ENCODE data around the gene WFDC1.
"Not testable (repeated sequence)": the region's sequence is repeated elsewhere in the genome, so short reads cannot be mapped to it uniquely, and the experiment has no call there.

Gene WFDC1

DNA sequence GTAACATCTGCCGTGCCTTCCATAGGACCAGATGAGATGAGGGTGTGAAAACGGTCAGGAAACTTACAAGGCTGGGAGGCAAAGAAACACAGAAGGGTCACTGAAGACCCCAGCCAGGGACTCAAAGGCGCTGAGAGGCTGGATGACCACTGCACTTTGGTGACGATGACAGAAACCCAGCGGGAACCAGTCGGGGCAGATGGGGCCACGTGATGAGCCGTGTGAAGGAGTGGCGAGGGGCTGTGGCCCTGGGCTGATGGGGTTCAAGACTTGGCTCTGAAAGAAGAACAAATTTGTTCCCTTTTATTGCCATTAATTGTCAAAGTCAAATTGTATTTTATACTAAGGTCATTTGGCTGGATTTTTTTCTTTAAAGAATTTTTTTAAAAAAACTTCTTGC, 45.1 kb downstream of the WFDC1 start:
- no peaks in the 10 kb centered on the region for H3K36me3 Mint-ChIP-seq (ENCODE audit: low read depth)
- H3K4me3 Mint-ChIP-seq: no peak overlapping the region
- H3K27me3 Mint-ChIP-seq: peaks cover 3% of the 10 kb centered on the region
- H3K4me1 Mint-ChIP-seq (ENCODE audit: low read depth): no peaks in the 10 kb centered on the region
- H3K27ac Mint-ChIP-seq: no peak overlapping the region
- H3K9me3 Mint-ChIP-seq: peaks cover 3% of the 10 kb centered on the region

DNA sequence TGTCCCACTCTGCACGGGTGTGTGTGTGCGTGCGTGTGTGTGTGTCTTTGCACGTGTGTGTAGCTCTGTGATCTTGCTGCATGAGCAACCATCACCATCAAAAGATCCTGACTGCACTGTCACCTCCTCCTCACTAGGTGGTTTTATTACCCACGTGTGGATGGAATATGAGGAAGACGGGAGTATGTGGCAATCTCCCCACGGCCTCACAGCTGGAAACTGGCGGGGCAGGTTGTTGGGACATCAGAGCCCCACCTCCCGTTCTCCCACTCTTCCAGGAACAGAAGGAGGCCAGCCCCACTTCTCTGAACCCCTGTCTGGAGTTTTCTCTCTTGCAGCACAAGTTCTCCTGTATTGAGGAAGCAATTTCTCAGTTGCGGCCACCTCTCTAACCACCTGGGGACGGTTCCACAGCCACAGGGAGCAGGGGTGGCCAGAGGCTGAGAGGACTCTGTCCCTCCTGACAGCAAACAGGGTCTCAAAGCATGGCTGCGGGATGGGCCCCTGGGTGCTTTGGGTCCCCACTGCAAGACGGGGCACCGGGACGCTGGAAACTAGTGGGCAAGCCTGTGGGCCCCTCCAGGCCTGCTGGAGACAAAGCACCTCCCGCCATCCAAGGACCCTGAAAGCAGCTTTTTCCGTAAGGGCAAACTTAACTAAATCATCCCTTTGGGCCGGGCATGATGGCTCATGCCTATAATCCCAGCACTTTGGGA, 45.8 kb downstream of the WFDC1 start:
- Mint-ChIP-seq H3K9me3 (peaks cover 3% of the 10 kb centered on the region), H3K4me1 (ENCODE audit: low read depth) (no peaks in the 10 kb centered on the region), H3K36me3 (ENCODE audit: low read depth) (no peaks in the 10 kb centered on the region), H3K4me3 (no peak overlapping the region), H3K27ac (no peak overlapping the region), H3K27me3 (peaks cover 7% of the 10 kb centered on the region)

DNA sequence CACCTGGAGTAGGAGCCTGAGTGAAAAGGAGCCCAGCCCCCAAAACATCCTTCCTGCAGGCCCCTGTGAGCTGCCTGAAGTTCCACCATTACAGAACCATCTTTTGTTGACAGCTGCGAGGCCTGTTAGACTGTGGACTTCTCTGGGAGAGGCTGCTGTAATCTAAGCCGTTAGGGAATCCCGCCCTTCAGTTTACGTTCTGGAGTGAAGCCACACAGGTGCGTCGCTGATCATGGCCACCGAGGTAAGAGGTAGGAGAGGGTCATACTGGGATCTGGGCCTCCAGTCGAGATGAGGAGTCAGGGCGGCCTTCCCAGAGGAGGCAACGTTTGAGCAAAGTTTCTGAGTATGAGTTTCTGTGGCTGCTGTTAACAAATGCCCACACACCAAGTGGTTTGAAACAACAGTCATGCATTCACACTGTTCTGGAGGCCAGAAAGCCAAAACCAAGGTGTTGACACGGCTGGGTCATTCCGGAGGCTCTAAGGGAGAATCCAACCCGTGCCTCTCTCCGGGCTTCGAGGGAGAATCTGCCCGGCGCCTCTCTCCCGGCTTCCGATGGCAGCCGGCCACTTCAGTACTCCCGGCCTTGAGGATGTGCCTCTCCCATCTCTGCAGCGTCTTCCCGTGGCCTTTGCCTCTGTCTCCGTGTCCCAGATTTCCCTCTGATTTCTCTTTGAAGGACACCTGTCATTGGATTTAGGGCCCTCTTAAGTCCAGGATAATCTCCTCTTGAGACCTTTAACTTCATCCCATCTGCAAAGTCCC, 47.0 kb downstream of the WFDC1 start:
- H3K4me3 Mint-ChIP-seq: no peak overlapping the region
- no peaks in the 10 kb centered on the region for H3K4me1 Mint-ChIP-seq (ENCODE audit: low read depth)
- H3K36me3 Mint-ChIP-seq (ENCODE audit: low read depth): no peaks in the 10 kb centered on the region
- peaks cover 3% of the 10 kb centered on the region for H3K9me3 Mint-ChIP-seq
- no peak overlapping the region for H3K27ac Mint-ChIP-seq
- H3K27me3 Mint-ChIP-seq: peaks cover 7% of the 10 kb centered on the region

DNA sequence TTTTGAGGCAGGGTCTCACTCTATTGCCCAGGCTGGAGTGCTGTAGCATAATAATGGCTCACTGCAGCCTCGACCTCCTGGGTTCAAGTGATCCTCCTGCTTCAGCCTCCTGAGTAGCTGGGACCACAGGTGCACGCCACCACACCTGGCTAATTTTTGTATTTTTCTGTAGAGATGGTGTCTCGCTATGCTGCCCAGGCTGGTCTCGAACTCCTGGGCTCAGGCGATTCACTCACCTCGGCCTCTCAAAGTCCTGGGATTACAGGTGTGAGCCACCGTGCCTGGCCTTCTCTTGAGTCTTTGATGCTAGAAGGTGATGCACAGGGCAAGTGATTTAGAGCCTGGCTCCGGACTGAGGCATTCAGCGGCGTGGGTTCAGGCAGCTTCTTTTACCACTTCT, 49.1 kb downstream of the WFDC1 start:
- H3K36me3 Mint-ChIP-seq (ENCODE audit: low read depth); H3K27me3 Mint-ChIP-seq; H3K27ac Mint-ChIP-seq; H3K9me3 Mint-ChIP-seq; H3K4me1 Mint-ChIP-seq (ENCODE audit: low read depth); H3K4me3 Mint-ChIP-seq: not testable (repeated sequence)

DNA sequence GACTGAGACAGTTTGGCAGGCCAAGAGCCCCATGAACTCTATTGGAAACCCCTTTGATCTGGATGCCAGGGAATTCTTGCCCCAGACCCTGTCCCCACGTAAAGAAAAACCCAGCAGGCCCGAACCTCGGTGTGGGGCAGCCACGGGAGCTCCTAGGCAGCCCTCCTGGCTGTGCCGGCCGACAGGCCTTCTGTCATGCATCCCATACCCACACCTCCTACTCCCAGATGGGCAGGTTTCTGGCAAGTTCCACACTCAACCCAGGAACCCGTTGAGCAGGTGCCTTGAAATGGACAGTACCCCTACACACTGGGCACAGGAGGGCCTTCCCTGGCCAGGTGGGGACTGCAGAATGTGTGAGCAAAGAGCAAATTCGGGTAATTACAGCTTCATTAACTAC, 50.1 kb downstream of the WFDC1 start:
- Mint-ChIP-seq H3K9me3 (no peaks in the 10 kb centered on the region), H3K27me3 (peaks cover 4% of the 10 kb centered on the region), H3K36me3 (ENCODE audit: low read depth) (no peaks in the 10 kb centered on the region), H3K4me3 (no peak overlapping the region), H3K4me1 (ENCODE audit: low read depth) (no peaks in the 10 kb centered on the region), H3K27ac (no peak overlapping the region)

DNA sequence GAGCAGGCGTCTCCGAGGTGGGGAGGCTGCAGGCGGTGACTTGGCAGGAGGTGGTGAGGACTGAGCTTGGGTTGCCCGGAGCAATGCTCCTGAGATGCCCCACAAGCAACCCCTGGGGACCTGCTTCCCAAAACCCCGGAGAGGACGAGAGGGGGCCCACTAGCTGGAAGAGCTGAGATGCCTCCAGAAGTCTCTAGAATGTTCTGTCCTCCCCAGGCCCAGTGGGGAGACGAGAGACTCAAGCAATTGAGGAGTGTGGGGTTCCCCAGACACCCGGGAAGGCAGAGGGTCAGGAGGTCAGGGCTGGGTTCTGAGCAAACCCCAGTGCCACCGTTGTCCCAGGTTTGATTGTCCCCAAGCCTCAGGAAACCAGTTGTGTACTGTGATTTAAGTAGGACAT, 52.5 kb downstream of the WFDC1 start:
- no peaks in the 10 kb centered on the region for H3K4me1 Mint-ChIP-seq (ENCODE audit: low read depth)
- no peak overlapping the region for H3K4me3 Mint-ChIP-seq
- H3K27me3 Mint-ChIP-seq: peaks cover 4% of the 10 kb centered on the region
- H3K36me3 Mint-ChIP-seq (ENCODE audit: low read depth): no peaks in the 10 kb centered on the region
- no peak overlapping the region for H3K27ac Mint-ChIP-seq
- no peaks in the 10 kb centered on the region for H3K9me3 Mint-ChIP-seq

DNA sequence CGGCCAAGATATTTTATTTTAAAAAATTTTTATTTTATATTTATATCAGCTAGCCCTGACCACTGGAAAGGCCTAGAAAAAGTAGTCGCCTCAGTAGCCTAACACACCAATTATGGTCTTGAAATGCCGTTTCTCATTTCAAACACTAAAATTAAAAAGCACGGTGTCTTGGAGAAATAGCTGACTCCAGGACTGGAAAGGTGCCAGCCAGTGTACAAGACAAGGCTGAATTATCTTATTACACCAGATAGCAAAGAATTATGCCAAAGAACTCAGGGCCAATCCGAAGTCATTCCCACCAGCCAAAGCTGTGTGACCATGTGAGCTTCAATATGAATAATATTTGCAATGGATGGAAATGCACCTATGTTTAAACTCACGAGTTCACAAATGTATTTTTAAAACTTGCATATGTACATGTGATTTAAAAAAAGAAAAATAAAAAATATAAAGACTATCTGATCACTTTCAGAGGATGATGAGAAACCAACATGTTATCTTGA, 53.8 kb downstream of the WFDC1 start:
- H3K27ac Mint-ChIP-seq: no peak overlapping the region

DNA sequence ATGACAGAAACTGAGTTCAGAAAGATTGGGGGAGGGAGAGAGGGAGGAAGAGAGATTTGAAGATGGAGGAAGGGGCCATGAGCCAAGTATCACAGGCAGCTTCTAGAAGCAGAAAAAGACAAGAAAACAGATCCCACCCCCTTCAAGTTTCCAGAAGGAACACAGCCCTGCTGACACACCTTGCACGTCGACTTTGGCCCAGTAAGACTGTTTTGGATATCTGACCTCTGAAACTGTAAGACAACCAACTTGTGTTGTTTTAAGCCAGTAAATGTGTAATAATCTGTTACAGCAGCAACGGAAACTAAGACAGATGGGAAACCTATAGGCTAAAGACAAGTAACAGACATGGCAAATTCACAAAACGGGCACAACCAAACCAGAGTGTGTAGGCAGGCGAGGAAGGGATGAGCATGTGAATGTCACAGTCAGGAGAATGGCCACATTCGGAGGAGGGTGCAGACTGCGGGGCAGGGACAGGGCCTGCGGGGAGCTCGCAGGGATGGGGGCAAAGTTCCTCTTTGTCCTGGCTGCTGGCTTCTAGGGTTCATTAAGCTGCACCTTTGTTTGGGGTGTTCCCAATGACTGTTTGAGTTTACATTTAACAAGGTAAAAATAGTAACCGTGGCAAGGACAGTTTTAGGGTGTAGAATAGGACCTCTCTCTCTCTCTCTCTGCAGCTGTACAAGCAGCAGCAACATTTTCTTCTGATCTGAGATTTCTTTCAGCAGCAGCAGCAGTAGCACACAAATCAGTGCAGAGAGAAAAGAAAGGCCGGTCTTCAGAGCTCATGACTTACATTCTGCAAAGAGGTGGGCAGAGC, 55.4 kb downstream of the WFDC1 start:
- H3K36me3 Mint-ChIP-seq (ENCODE audit: low read depth): no peaks in the 10 kb centered on the region
- no peaks in the 10 kb centered on the region for H3K9me3 Mint-ChIP-seq
- peaks cover under 1% of the 10 kb centered on the region for H3K27me3 Mint-ChIP-seq
- H3K27ac Mint-ChIP-seq: no peak overlapping the region
- no peak overlapping the region for H3K4me3 Mint-ChIP-seq
- H3K4me1 Mint-ChIP-seq (ENCODE audit: low read depth): no peaks in the 10 kb centered on the region

More for the DNA sequence above, 53.8 kb downstream of the WFDC1 start:
- Mint-ChIP-seq H3K4me3 (no peak overlapping the region), H3K36me3 (ENCODE audit: low read depth) (no peaks in the 10 kb centered on the region), H3K9me3 (no peaks in the 10 kb centered on the region), H3K4me1 (ENCODE audit: low read depth) (no peaks in the 10 kb centered on the region), H3K27me3 (peaks cover 4% of the 10 kb centered on the region)

DNA sequence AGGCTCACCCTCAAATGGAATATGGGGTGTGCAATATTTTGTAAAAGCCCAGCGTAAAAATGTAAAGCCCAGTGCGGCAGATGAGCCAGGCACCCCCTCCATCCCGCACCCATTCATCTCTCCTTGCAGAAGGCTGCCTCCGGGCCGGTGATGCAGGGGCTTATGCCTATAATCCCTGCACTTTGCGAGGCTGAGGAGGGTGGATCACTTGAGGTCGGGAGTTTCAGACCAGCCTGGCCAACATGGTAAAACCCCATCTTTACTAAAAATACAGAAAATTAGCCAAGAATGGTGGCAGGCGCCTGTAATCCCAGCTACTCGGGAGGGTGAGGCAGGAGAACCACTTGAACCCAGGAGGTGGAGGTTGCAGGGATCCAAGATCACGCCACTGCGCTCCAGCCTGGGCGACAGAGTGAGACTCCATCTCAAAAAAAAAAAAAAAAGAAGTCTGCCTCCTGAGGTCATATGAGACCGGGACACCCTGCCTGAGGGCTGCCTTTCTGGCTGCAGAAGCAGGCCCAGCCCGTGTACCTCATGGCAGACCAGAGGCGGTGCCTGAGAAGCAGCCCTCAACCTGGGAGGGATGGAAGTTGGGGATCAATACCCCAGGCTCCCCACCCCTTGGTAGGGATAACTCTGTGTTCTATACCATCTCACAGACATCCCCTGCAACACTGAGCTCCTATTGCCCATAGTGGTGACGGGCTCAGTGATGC, 56.2 kb downstream of the WFDC1 start:
- no peaks in the 10 kb centered on the region for H3K36me3 Mint-ChIP-seq (ENCODE audit: low read depth)
- no peak overlapping the region for H3K4me3 Mint-ChIP-seq
- no peak overlapping the region for H3K27ac Mint-ChIP-seq
- H3K4me1 Mint-ChIP-seq (ENCODE audit: low read depth): no peaks in the 10 kb centered on the region
- no peaks in the 10 kb centered on the region for H3K27me3 Mint-ChIP-seq
- no peaks in the 10 kb centered on the region for H3K9me3 Mint-ChIP-seq

DNA sequence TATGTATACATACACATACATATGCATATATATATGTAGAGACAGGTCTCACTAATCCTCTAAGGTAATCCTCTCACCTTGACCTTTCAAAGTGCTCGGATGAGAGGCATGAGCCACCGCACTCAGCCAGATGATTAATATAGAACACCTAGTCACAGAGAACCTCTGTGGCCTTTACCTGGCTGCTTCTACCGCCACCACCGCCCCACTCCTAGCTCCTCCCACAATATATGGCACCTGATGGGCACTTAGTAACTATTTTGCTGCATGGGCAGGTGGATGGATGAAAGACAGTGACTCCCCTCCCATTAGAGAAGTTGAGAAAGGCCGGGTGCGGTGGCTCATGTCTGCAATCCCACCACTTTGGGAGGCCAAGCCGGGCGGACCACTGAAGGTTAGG, 57.0 kb downstream of the WFDC1 start:
- H3K4me1 Mint-ChIP-seq (ENCODE audit: low read depth): peaks cover under 1% of the 10 kb centered on the region
- H3K36me3 Mint-ChIP-seq (ENCODE audit: low read depth): no peaks in the 10 kb centered on the region
- no peaks in the 10 kb centered on the region for H3K27me3 Mint-ChIP-seq
- no peak overlapping the region for H3K27ac Mint-ChIP-seq
- H3K4me3 Mint-ChIP-seq: no peak overlapping the region
- no peaks in the 10 kb centered on the region for H3K9me3 Mint-ChIP-seq

DNA sequence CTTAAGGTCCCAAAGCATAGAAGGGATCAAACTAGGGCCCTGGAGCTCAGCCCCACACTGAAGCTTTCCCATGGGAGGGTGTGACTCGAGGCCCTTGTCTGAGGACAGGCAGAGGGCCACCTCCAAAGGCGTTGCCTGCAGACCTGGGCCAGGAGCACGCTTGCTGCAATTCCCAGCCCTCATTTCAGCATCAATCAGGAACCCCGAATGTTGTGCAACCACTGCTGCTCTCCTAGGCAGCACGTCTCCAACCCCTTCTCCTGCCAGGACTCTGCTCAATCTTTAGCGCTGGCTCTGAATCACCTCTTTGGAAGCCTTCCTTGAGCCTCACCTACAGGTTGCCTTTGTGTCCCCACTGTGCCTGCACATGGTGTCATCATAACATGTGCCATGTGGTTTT, 59.6 kb downstream of the WFDC1 start:
- Mint-ChIP-seq H3K36me3 (ENCODE audit: low read depth) (no peaks in the 10 kb centered on the region), H3K27ac (no peak overlapping the region), H3K9me3 (no peaks in the 10 kb centered on the region), H3K4me1 (ENCODE audit: low read depth) (peaks cover 21% of the 10 kb centered on the region), H3K27me3 (no peaks in the 10 kb centered on the region), H3K4me3 (no peak overlapping the region)

DNA sequence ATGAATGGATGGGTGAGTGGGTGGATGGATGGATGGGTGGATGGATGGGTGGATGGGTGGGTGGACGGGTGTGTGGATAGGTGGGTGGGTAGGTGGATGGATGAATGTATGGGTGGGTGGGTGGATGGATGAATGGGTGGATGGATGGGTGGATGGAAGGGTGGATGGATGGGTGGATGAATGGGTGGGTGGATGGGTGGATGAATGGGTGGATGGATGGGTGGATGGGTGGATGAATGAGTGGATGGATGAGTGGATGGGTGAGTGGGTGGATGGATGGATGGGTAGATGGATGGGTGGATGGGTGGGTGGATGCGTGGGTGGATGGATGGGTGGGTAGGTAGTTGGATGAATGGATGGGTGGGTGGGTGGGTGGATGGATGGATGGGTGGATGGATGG, 60.5 kb downstream of the WFDC1 start:
- peaks cover 29% of the 10 kb centered on the region for H3K4me1 Mint-ChIP-seq (ENCODE audit: low read depth)
- H3K27me3 Mint-ChIP-seq: peaks cover 4% of the 10 kb centered on the region
- no peak overlapping the region for H3K27ac Mint-ChIP-seq
- no peaks in the 10 kb centered on the region for H3K9me3 Mint-ChIP-seq
- no peak overlapping the region for H3K4me3 Mint-ChIP-seq
- H3K36me3 Mint-ChIP-seq (ENCODE audit: low read depth): no peaks in the 10 kb centered on the region

DNA sequence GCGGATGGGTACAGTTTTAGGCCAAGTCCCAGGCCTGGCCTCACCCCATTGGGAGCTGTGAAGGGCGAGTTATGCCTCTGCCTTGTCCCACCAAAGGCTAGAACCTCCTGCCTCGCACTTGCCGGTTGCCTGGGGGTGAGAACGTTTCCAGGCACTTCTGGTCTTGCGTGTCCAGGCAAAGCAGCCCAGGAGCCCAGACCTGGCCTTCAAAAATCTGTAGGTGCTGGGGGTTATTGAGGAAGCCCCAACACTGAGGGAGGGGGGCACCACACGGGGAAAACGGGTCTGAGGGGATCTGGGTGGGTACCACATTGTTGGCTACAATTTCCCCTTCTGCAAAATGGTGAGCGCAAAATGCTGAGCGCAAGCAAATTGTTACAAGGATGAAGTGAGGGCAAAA, 61.5 kb downstream of the WFDC1 start:
- no peaks in the 10 kb centered on the region for H3K9me3 Mint-ChIP-seq
- no peak overlapping the region for H3K27ac Mint-ChIP-seq
- peaks cover 39% of the 10 kb centered on the region for H3K4me1 Mint-ChIP-seq (ENCODE audit: low read depth)
- peaks cover 5% of the 10 kb centered on the region for H3K27me3 Mint-ChIP-seq
- H3K36me3 Mint-ChIP-seq (ENCODE audit: low read depth): no peaks in the 10 kb centered on the region
- H3K4me3 Mint-ChIP-seq: no peak overlapping the region

DNA sequence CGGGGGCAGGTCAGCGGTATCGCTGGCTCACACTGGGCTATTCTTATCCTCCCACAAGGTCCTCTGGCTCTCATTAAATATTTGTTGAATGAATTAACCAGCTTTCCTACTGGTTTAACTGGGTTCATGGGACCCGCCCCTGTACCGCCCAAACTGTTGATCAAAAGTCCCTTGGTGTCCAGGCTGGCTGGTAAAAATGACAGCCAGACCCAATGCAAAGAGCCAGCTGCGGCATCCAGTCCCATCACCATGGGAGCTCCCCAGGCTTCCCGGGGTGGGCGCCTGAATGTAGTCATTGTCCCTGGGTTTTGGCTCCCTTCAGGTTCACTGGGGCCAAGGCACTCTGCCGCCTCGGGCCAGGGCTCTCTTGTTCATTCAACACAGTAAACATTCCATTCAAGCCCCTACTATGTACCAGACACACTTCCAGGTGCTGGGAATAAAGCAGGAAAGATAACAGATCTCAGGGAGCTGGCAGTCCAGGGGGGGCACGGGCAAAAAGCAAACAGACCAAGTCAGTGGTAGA, 62.0 kb downstream of the WFDC1 start:
- Mint-ChIP-seq H3K27ac (no peak overlapping the region), H3K27me3 (peaks cover 5% of the 10 kb centered on the region), H3K36me3 (ENCODE audit: low read depth) (no peaks in the 10 kb centered on the region), H3K9me3 (no peaks in the 10 kb centered on the region), H3K4me3 (no peak overlapping the region), H3K4me1 (ENCODE audit: low read depth) (peaks cover 40% of the 10 kb centered on the region)
